Stimulated activated CD8-positive, alpha-beta memory T cell treated with anti-CD3 and anti-CD28 coated beads, Interleukin-12 subunit alpha, Interleukin-12 subunit beta, amount 100 ng/mL, for 4 hours (primary cell): ENCODE measurements around the gene FKTN.
"Not testable (repeated sequence)": the region's sequence is repeated elsewhere in the genome, so short reads cannot be mapped to it uniquely, and the experiment has no call there.

Experiments used
- DNase-seq: peaks from one replicate; pipeline ENCODE4 v3.0.0-alpha.2; 2020; ENCODE audit warnings: low read depth

Gene FKTN

GRCh38 chr9:105557804-105558610, at the start of gene FKTN:
TSS of gene FKTN (plus strand) at chr9:105558131. CDS start at chr9:105575033, 16,902 bp downstream.
- peak; percentile 70 for DNase-seq

- DNase-seq: no peak
These were observed 49.4 kb upstream of the FKTN start for GRCh38 chr9:105508530-105508929.

- DNase-seq: no peak
These were observed 47.9 kb upstream of the FKTN start for GRCh38 chr9:105510024-105510423.

- DNase-seq: no peak
These were observed 46.5 kb upstream of the FKTN start for GRCh38 chr9:105511446-105511845.

GRCh38 chr9:105515811-105516413, 42.0 kb upstream of the FKTN start:
- no peak for DNase-seq

GRCh38 chr9:105519710-105520369, 38.1 kb upstream of the FKTN start:
- not testable (repeated sequence) for DNase-seq

- DNase-seq: not testable (repeated sequence)
These were observed 36.9 kb upstream of the FKTN start for GRCh38 chr9:105520992-105521391.

- not testable (repeated sequence) for DNase-seq
These were observed 35.1 kb upstream of the FKTN start for GRCh38 chr9:105522618-105523385.

- no peak for DNase-seq
These were observed 26.4 kb upstream of the FKTN start for GRCh38 chr9:105531530-105531929.

GRCh38 chr9:105535920-105536668, 21.8 kb upstream of the FKTN start:
- no peak for DNase-seq

GRCh38 chr9:105539452-105539851, 18.5 kb upstream of the FKTN start:
- DNase-seq: no peak

GRCh38 chr9:105541838-105542237, 16.1 kb upstream of the FKTN start:
- no peak for DNase-seq

- no peak for DNase-seq
These were observed 3.9 kb upstream of the FKTN start for GRCh38 chr9:105554042-105554441.

GRCh38 chr9:105572455-105572854, 14.5 kb downstream of the FKTN start:
- DNase-seq: no peak

GRCh38 chr9:105579952-105580351, 22.0 kb downstream of the FKTN start:
- not testable (repeated sequence) for DNase-seq

GRCh38 chr9:105581550-105581949, 23.6 kb downstream of the FKTN start:
- not testable (repeated sequence) for DNase-seq

- DNase-seq: no peak
These were observed 35.2 kb downstream of the FKTN start for GRCh38 chr9:105593145-105593544.

GRCh38 chr9:105608721-105609598, 51.0 kb downstream of the FKTN start:
- DNase-seq: no peak

- no peak for DNase-seq
These were observed 63.1 kb downstream of the FKTN start for GRCh38 chr9:105621001-105621400.

GRCh38 chr9:105625088-105625487, 67.2 kb downstream of the FKTN start:
- no peak for DNase-seq
